ENCODE measurements around the gene OR5AU1. TPM values are rescaled to one million over a fixed set of nuclear protein-coding genes. Genes with fewer than 3 reads are reported as not detected.
"Not testable (repeated sequence)": the region's sequence is repeated elsewhere in the genome, so short reads cannot be mapped to it uniquely, and the experiment has no call there.

OR5AU1 gene
- total RNA-seq, 3 donors from 2014 or later: not detected

GRCh38 chr14:21163871-21164291 is 8.0 kb upstream of the OR5AU1 start:
- Histone ChIP-seq H3K9me3 (no peaks in the 10 kb centered on the region), H3K4me1 (ENCODE audit: low read depth) (no peaks in the 10 kb centered on the region), H3K4me3 (no peak overlapping the region), H3K36me3 (ENCODE audit: low read depth) (no peaks in the 10 kb centered on the region)
- ATAC-seq (no peak), DNase-seq (no peak)
- intact Hi-C loops (cut with DNase I, micrococcal nuclease): no loop called here
- TF ChIP-seq CTCF (IDR thresholded peaks at IDR 0.05): no peak

GRCh38 chr14:21162081-21162480 is 6.2 kb upstream of the OR5AU1 start:
- no peaks in the 10 kb centered on the region for H3K9me3 ChIP-seq
- no peak overlapping the region for H3K4me3 ChIP-seq
- H3K4me1 ChIP-seq (ENCODE audit: low read depth): no peaks in the 10 kb centered on the region
- ATAC-seq (no peak), DNase-seq (no peak)
- H3K36me3 ChIP-seq (ENCODE audit: low read depth): no peaks in the 10 kb centered on the region
- intact Hi-C loops (cut with DNase I, micrococcal nuclease): no loop called here
- no peak for TF ChIP-seq CTCF (IDR thresholded peaks at IDR 0.05)

- ATAC-seq (no peak), DNase-seq (no peak)
- no peak for TF ChIP-seq CTCF (IDR thresholded peaks at IDR 0.05)
- no peak overlapping the region for H3K4me3 ChIP-seq
- no peaks in the 10 kb centered on the region for H3K36me3 ChIP-seq (ENCODE audit: low read depth)
- no peaks in the 10 kb centered on the region for H3K9me3 ChIP-seq
- intact Hi-C loops (cut with DNase I, micrococcal nuclease): no loop called here
- no peaks in the 10 kb centered on the region for H3K4me1 ChIP-seq (ENCODE audit: low read depth)
These were observed 4.3 kb upstream of the OR5AU1 start for GRCh38 chr14:21160061-21160610.

- intact Hi-C loops (cut with DNase I, micrococcal nuclease); DNase-seq; H3K4me3 ChIP-seq; H3K9me3 ChIP-seq; H3K36me3 ChIP-seq (ENCODE audit: low read depth); H3K4me1 ChIP-seq (ENCODE audit: low read depth); ATAC-seq: not testable (repeated sequence)
These were observed 2.3 kb upstream of the OR5AU1 start for GRCh38 chr14:21158175-21158574.

- DNase-seq: no peak
- intact Hi-C loops (cut with DNase I, micrococcal nuclease): no loop called here
- Histone ChIP-seq H3K9me3 (peaks cover 3% of the 10 kb centered on the region), H3K36me3 (ENCODE audit: low read depth) (no peaks in the 10 kb centered on the region), H3K4me1 (ENCODE audit: low read depth) (no peaks in the 10 kb centered on the region), H3K4me3 (no peak overlapping the region)
- no peak for TF ChIP-seq CTCF (IDR thresholded peaks at IDR 0.05)
- ATAC-seq: no peak
These were observed 6.1 kb downstream of the OR5AU1 start for GRCh38 chr14:21149641-21150367.

GRCh38 chr14:21145437-21145836 is 10.4 kb downstream of the OR5AU1 start:
- no peak for DNase-seq

More at GRCh38 chr14:21145437-21145836, 10.4 kb downstream of the OR5AU1 start:
- Histone ChIP-seq H3K4me3 (no peak overlapping the region), H3K4me1 (ENCODE audit: low read depth) (no peaks in the 10 kb centered on the region), H3K36me3 (ENCODE audit: low read depth) (no peaks in the 10 kb centered on the region), H3K9me3 (peaks cover 3% of the 10 kb centered on the region)
- TF ChIP-seq CTCF (IDR thresholded peaks at IDR 0.05): no peak
- intact Hi-C loops (cut with DNase I, micrococcal nuclease): no loop called here
- no peak for ATAC-seq

All from mucosa of descending colon (tissue), 3 donors.